Inflammatory macrophage (primary cell): ENCODE data around the gene VKORC1L1.
"Not testable (repeated sequence)": the region's sequence is repeated elsewhere in the genome, so short reads cannot be mapped to it uniquely, and the experiment has no call there.

Experiments used
- DNase-seq, 2 donors: peaks; one replicate each; pipeline ENCODE4 v3.0.0-alpha.2; 2020 to 2022

Gene VKORC1L1

DNA sequence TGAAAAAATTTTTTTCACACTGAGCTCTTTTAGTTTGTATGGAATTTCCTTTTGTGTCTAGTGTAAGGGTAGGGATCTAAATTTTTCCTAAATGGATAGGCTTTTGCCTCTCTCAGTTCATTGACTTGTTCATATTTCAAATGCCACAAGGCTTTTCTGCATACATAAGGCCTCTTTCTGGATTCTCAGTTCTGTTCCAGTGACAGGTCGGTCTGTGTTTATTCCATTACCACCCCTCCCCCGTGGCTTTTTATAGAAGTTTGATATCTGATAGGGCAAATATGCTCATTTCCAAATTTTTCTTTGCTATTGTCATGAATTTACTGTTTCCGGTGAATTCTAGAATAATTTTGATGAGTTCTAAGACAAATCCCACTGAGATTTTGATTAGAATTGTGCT, 12.7 kb downstream of the VKORC1L1 start:
- DNase-seq: not testable (repeated sequence)

GRCh38 chr7:65888434-65889156, 15.7 kb downstream of the VKORC1L1 start:
- DNase-seq: peak; percentile 10 to 18

GRCh38 chr7:65889722-65890121, 16.8 kb downstream of the VKORC1L1 start:
- DNase-seq: not testable (repeated sequence)

GRCh38 chr7:65892161-65892560, 19.3 kb downstream of the VKORC1L1 start:
- DNase-seq: peak; percentile 60 to 78

DNA sequence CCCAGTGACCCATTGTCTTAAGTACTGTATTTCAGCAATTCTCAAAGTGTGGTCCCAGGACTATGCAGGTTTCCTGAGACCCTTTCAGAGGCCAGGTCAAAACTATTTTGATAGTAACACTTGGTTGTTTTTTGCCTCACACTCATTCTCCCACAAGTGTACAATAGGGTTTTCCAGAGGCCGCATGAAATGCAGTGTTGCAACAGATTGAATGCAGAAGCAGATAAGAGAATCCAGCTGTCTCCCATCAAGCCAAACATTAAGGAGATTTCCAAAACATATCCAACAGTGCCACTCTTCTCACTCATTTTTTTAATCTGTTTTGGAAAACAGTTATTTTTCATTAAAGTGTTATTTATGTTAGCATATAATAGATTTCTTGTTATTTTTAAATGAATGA, 20.0 kb downstream of the VKORC1L1 start:
- DNase-seq: no peak

DNA sequence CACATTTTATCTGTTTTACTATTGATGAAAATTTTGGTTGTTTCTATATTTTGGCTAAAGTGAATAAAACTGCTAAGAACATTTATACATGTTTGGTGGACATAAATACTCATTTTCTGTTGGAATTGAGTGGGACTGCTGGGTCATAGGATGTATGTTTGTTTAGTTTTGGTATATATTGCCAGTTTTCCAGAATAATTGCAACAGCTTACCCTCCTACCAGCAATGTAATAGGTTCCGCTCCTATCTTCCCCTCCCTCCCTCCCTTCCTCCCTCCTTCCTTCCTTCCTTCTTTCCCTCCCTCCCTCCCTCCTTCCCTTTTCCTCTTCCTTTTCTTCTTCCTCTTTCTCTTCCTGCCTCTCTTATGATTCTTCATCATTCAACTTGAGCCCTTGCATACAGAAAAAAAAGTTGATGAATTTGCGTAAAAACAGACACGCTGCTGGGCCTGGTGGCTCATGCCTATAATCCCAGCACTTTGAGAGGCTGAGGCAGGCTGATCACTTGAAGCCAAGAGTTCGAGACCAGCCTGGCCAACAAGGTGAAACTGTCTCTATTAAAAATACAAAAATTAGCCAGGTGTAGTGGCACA, 23.5 kb downstream of the VKORC1L1 start:
- DNase-seq: peak; percentile 14 to 19

DNA sequence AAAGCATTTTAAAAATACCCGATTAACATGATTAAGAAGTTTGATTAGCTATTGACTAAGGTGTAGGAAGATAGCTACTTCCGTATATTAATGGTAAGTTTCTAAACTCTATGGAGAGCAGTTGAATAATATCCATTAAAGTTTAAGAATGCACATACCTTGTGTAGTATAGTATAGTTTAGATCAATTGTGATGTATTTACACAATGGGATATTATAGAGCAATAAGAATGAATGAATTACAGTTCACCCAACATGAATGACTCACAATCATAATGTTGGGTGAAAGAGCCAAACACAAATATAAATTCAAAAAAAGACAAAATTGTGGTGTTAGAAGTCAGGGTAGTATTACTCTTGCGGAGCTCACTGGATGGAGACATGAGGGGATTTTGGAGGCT, 24.4 kb downstream of the VKORC1L1 start:
- DNase-seq: not testable (repeated sequence)

GRCh38 chr7:65898677-65899447, 26.0 kb downstream of the VKORC1L1 start:
- DNase-seq: not testable (repeated sequence)

DNA sequence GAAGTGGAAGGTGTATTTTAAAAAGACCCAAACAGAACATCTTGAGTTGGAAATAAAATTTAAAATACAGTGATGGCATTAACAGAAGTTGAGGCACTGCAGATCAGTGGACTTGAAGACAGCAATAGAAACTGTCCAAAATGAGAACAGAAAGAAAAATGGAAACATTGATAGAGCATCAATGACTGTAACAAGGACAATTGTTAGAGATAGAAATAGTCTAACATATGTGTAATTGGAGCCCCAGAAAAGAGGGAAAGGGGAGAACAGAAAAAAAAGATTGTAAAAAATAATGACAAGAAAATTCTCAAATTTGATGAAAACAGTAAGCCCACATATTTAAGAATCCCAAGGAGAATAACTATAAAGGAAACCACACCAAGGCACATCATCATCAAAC, 29.4 kb downstream of the VKORC1L1 start:
- no peak for DNase-seq

- DNase-seq: no peak
Measured at GRCh38 chr7:65907501-65908198, 34.8 kb downstream of the VKORC1L1 start.

GRCh38 chr7:65910237-65910636, 37.4 kb downstream of the VKORC1L1 start:
- no peak for DNase-seq

GRCh38 chr7:65912237-65912636, 39.4 kb downstream of the VKORC1L1 start:
- no peak for DNase-seq

DNA sequence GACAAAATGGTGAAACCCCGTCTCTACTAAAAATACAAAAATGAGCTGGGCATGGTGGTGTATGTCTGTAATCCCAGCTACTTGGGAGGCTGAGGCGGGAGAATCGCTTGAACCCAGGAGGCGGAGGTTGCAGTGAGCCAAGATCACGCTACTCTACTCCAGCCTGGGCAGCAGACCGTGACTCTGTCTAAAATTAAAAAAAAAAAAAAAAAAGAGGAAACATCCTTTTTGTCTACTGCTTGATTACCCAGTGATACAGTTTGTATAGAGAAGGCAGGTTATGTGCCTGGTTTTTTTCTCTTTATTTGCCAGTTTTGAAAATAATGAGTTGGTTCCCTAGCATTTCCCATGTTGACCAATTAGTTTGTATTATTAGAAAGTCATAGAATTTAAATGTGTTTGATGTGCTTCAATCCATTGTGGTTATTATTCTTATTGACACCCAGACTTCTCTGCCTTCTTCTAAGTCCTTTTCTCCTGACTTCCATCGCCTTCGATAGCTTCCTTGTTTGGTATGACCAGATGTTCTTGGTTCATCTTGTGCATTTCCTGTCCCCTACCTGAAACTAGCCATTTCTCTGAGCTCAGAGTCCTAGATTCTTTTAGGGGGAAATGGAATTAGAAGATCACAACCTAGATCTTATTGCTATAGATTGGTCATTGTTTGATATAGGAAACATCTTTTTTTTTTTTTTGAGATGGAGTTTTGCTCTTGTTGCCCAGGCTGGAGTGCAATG, 43.2 kb downstream of the VKORC1L1 start:
- peak in 1 of 2 donors; percentile 10 for DNase-seq

DNA sequence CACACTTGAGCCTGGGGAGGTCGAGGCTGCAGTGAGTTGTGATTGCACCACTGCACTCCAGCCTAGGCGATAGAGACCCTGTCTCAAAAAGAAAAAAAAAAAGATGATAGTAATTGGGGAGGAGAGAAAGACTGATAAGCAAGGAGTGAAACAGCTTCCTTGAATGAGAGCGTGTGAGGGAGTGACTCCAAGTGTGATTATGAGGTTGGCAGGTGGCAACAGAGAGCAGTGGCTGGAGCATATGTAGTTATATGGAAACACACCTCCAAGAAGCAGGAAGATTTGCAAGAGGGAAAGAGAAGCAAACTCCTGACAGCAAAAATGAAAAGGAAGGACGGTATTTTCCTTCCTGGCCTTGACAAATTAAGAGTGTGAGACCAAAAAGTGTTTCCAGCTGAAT, 50.4 kb downstream of the VKORC1L1 start:
- DNase-seq: no peak

DNA sequence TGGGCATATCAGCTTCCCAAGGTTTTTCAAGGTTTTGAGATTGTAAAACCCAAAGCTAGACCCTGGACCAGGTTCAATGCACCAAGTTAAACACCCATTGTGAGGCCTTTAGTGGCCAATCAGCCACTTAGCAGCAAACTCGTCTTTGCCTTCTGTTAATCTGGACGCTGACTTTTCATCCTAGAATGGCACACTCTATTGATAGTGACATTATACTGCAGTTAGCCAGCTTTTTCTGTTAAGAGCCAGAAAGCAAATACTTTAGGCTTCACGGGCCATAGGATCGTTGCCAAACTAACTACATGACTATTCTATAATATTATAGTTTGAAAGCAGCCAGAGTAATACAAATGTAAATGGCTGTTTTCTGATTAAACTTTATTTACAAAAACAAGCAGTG, 51.3 kb downstream of the VKORC1L1 start:
- no peak for DNase-seq

DNA sequence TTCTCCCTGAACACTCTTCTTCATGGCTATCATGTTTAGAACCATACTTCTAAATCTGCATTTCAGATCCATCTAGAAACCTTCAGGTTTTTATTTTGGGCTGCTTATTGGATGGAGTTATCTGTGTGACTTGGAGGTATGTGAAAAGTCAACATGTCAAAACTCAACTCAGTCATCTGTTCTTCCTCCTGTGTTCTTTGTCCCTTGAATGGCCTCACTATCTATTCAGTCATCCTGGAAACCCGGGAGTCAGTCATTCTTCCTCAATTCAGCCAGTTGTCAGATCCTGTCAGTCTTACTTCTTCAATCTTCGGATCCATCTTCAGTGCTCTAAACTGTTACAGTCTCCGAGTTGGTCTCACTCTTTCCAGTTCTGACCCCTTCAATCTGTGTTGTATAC, 52.2 kb downstream of the VKORC1L1 start:
- DNase-seq: peak; percentile 10 to 39

GRCh38 chr7:65926588-65926987, 53.7 kb downstream of the VKORC1L1 start:
- no peak for DNase-seq

- no peak for DNase-seq
Measured at GRCh38 chr7:65927489-65928448, 54.9 kb downstream of the VKORC1L1 start.

DNA sequence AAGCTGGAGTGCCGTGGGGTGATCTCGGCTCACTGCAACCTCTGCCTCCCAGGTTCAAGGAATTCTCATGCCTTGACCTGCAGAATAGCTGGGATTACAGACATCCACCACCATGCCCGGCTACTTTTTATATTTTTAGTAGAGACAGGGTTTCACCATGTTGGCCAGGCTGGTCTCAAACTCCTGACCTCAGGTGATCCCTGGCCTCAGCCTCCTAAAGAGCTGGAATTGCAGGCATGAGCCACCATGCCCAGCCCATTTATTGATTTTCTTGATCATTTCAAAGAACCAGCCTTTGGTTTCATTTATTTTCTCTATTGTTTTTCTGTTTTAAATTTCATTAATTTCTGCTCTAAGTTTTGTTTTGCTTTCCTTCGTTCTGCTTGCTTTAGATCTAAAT, 58.8 kb downstream of the VKORC1L1 start:
- DNase-seq: no peak

DNA sequence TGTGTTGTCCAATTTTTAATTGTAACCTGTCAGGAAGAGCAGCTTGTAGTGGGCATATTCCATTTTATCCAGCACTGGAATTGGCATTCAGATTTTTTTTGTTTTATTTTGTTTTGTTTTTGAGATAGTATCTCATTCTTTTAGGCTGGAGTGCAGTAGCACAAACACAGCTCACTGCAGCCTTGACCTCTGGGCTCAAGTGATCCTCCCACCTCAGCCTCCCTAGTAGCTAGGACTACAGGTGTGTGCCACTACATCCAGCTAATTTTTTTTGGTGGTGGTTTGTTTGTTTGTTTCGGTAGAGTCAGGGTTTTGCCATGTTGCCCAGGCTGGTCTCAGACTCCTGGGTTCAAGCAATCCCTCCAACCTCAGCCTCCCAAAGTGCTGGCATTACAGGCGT, 64.4 kb downstream of the VKORC1L1 start:
- DNase-seq: no peak

DNA sequence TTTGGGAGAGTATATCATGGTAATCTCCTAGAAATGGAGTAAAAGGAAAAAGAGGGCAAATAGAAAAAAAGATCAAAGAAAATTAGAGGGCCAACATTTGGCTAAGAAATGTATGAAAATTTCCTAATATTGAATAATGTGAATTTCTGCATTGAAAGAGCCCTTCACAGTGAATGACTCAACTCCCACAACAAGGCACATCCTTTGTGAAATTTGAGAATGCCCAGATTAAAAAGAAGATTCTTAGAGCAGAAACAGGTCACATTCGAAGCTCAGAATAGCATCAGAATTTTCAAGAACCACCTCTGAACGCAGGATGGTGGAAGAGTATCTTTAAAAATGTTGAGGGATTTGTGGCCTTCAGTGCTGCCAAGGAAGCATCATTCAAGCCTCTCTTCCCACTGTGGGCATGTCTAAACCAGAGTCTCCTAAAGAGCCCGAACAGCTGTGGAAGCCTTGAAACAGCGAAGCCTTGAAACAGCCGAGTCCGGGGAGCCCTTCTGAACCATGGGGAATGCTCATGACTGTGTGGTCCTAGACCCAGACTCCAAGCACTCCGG, 65.5 kb downstream of the VKORC1L1 start:
- DNase-seq: no peak
